Measurements from ENCODE around the gene IVD. TPM values are rescaled to one million over a fixed set of nuclear protein-coding genes. Genes with fewer than 3 reads are reported as not detected.

IVD gene
- total and polyA plus RNA-seq, 2 donors = 18.8 to 28.3 TPM

GRCh38 chr15:40456738-40457137, 51.1 kb downstream of the IVD start:
- peaks cover 25 to 45% of the 10 kb centered on the region in 2 donors for H3K4me1 ChIP-seq (ENCODE audit: control insufficient read depth in 2 of 2, insufficient read depth in 2 of 2, low read length in 2 of 2)
- H3K27me3 ChIP-seq (ENCODE audit: control insufficient read depth in 2 of 2, insufficient read depth in 1 of 2, low read length in 1 of 2) = no peaks in the 10 kb centered on the region

GRCh38 chr15:40458495-40459371, 53.1 kb downstream of the IVD start:
- no peak overlapping the region for H3K4me3 ChIP-seq (ENCODE audit: low read length in 2 of 2)
- no peak for DNase-seq (ENCODE audit: low read depth in 6 of 9, low spot score in 9 of 9)
- H3K27me3 ChIP-seq (ENCODE audit: control insufficient read depth in 2 of 2, insufficient read depth in 1 of 2, low read length in 1 of 2) = no peaks in the 10 kb centered on the region
- H3K4me1 ChIP-seq (ENCODE audit: control insufficient read depth in 2 of 2, insufficient read depth in 2 of 2, low read length in 2 of 2) = peaks cover 12 to 27% of the 10 kb centered on the region in 2 donors
- H3K36me3 ChIP-seq (ENCODE audit: control insufficient read depth in 2 of 2, insufficient read depth in 2 of 2, low read length in 1 of 2) = peaks cover 31 to 33% of the 10 kb centered on the region in 2 donors
- WGBS = 98% methylated on average over 37 of the region's 37 CpGs
- no peaks in the 10 kb centered on the region for H3K9me3 ChIP-seq (ENCODE audit: control insufficient read depth in 2 of 2, insufficient read depth in 1 of 2, low read length in 1 of 2)
- no peak overlapping the region for H3K27ac ChIP-seq (ENCODE audit: low read depth in 1 of 2, low read length in 1 of 2)

More at GRCh38 chr15:40456738-40457137, 51.1 kb downstream of the IVD start:
- H3K27ac ChIP-seq (ENCODE audit: low read depth in 1 of 2, low read length in 1 of 2) = no peak overlapping the region
- WGBS = 92% methylated on average over 4 of the region's 4 CpGs
- H3K36me3 ChIP-seq (ENCODE audit: control insufficient read depth in 2 of 2, insufficient read depth in 2 of 2, low read length in 1 of 2) = peaks cover 20 to 24% of the 10 kb centered on the region in 2 donors
- DNase-seq (ENCODE audit: low read depth in 6 of 9, low spot score in 9 of 9) = no peak
- no peaks in the 10 kb centered on the region for H3K9me3 ChIP-seq (ENCODE audit: control insufficient read depth in 2 of 2, insufficient read depth in 1 of 2, low read length in 1 of 2)
- H3K4me3 ChIP-seq (ENCODE audit: low read length in 2 of 2) = no peak overlapping the region

GRCh38 chr15:40459391-40460015, 53.9 kb downstream of the IVD start:
- Histone ChIP-seq H3K27ac (ENCODE audit: low read depth in 1 of 2, low read length in 1 of 2) (no peak overlapping the region), H3K4me1 (ENCODE audit: control insufficient read depth in 2 of 2, insufficient read depth in 2 of 2, low read length in 2 of 2) (peaks cover 5 to 22% of the 10 kb centered on the region in 2 donors), H3K4me3 (ENCODE audit: low read length in 2 of 2) (no peak overlapping the region), H3K27me3 (ENCODE audit: control insufficient read depth in 2 of 2, insufficient read depth in 1 of 2, low read length in 1 of 2) (no peaks in the 10 kb centered on the region), H3K9me3 (ENCODE audit: control insufficient read depth in 2 of 2, insufficient read depth in 1 of 2, low read length in 1 of 2) (no peaks in the 10 kb centered on the region), H3K36me3 (ENCODE audit: control insufficient read depth in 2 of 2, insufficient read depth in 2 of 2, low read length in 1 of 2) (peaks cover 38 to 41% of the 10 kb centered on the region in 2 donors)
- no peak for DNase-seq (ENCODE audit: low read depth in 6 of 9, low spot score in 9 of 9)
- WGBS = 99% methylated on average over 19 of the region's 19 CpGs

GRCh38 chr15:40460404-40460803, 54.8 kb downstream of the IVD start:
- no peak overlapping the region for H3K4me3 ChIP-seq (ENCODE audit: low read length in 2 of 2)
- 99% methylated on average over 2 of the region's 2 CpGs for WGBS
- no peak overlapping the region for H3K27ac ChIP-seq (ENCODE audit: low read depth in 1 of 2, low read length in 1 of 2)
- no peaks in the 10 kb centered on the region for H3K27me3 ChIP-seq (ENCODE audit: control insufficient read depth in 2 of 2, insufficient read depth in 1 of 2, low read length in 1 of 2)
- H3K36me3 ChIP-seq (ENCODE audit: control insufficient read depth in 2 of 2, insufficient read depth in 2 of 2, low read length in 1 of 2) = peaks cover 45 to 50% of the 10 kb centered on the region in 2 donors
- no peak for DNase-seq (ENCODE audit: low read depth in 6 of 9, low spot score in 9 of 9)
- peaks cover 0 to 13% of the 10 kb centered on the region in 2 donors for H3K4me1 ChIP-seq (ENCODE audit: control insufficient read depth in 2 of 2, insufficient read depth in 2 of 2, low read length in 2 of 2)
- no peaks in the 10 kb centered on the region for H3K9me3 ChIP-seq (ENCODE audit: control insufficient read depth in 2 of 2, insufficient read depth in 1 of 2, low read length in 1 of 2)

GRCh38 chr15:40461958-40462357, 56.4 kb downstream of the IVD start:
- DNase-seq (ENCODE audit: low read depth in 6 of 9, low spot score in 9 of 9) = no peak
- H3K27ac ChIP-seq (ENCODE audit: low read depth in 1 of 2, low read length in 1 of 2) = no peak overlapping the region
- 98% methylated on average over 21 of the region's 21 CpGs for WGBS
- H3K4me3 ChIP-seq (ENCODE audit: low read length in 2 of 2) = no peak overlapping the region
- H3K36me3 ChIP-seq (ENCODE audit: control insufficient read depth in 2 of 2, insufficient read depth in 2 of 2, low read length in 1 of 2) = peaks cover 53 to 63% of the 10 kb centered on the region in 2 donors
- peaks cover 0 to 6% of the 10 kb centered on the region in 2 donors for H3K4me1 ChIP-seq (ENCODE audit: control insufficient read depth in 2 of 2, insufficient read depth in 2 of 2, low read length in 2 of 2)
- H3K9me3 ChIP-seq (ENCODE audit: control insufficient read depth in 2 of 2, insufficient read depth in 1 of 2, low read length in 1 of 2) = no peaks in the 10 kb centered on the region
- H3K27me3 ChIP-seq (ENCODE audit: control insufficient read depth in 2 of 2, insufficient read depth in 1 of 2, low read length in 1 of 2) = no peaks in the 10 kb centered on the region

DNA sequence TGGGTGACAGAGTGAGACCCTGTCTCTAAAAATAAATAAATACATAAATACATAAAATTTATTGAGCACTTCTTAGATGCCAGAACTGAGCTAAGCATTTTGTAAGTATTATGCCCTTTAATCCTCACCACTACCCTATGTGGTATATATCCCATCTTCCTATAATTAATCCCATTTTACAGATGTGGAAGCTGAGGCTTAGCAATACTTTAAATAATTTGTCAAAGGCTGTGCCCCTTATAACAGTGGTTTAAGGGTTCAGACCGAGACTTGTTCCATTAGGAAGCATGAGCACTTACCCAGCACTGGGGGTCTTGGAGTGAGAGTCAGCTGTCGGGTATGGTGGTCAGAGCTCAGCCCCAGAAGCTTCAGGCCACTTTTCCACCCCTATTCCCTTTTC, 57.7 kb downstream of the IVD start:
- WGBS = 99% methylated on average over 2 of the region's 2 CpGs
- H3K27ac ChIP-seq (ENCODE audit: low read depth in 1 of 2, low read length in 1 of 2) = no peak overlapping the region
- no peak for DNase-seq (ENCODE audit: low read depth in 6 of 9, low spot score in 9 of 9)
- no peaks in the 10 kb centered on the region for H3K9me3 ChIP-seq (ENCODE audit: control insufficient read depth in 2 of 2, insufficient read depth in 1 of 2, low read length in 1 of 2)
- H3K4me1 ChIP-seq (ENCODE audit: control insufficient read depth in 2 of 2, insufficient read depth in 2 of 2, low read length in 2 of 2) = peaks cover 0 to 6% of the 10 kb centered on the region in 2 donors
- H3K27me3 ChIP-seq (ENCODE audit: control insufficient read depth in 2 of 2, insufficient read depth in 1 of 2, low read length in 1 of 2) = no peaks in the 10 kb centered on the region
- H3K4me3 ChIP-seq (ENCODE audit: low read length in 2 of 2) = no peak overlapping the region
- H3K36me3 ChIP-seq (ENCODE audit: control insufficient read depth in 2 of 2, insufficient read depth in 2 of 2, low read length in 1 of 2) = peaks cover 53 to 66% of the 10 kb centered on the region in 2 donors

GRCh38 chr15:40463886-40464545, 58.4 kb downstream of the IVD start:
- Histone ChIP-seq H3K4me1 (ENCODE audit: control insufficient read depth in 2 of 2, insufficient read depth in 2 of 2, low read length in 2 of 2) (peaks cover 0 to 9% of the 10 kb centered on the region in 2 donors), H3K9me3 (ENCODE audit: control insufficient read depth in 2 of 2, insufficient read depth in 1 of 2, low read length in 1 of 2) (no peaks in the 10 kb centered on the region), H3K27ac (ENCODE audit: low read depth in 1 of 2, low read length in 1 of 2) (peak overlapping the region in 1 of 2 donors; percentile 28), H3K27me3 (ENCODE audit: control insufficient read depth in 2 of 2, insufficient read depth in 1 of 2, low read length in 1 of 2) (no peaks in the 10 kb centered on the region), H3K4me3 (ENCODE audit: low read length in 2 of 2) (no peak overlapping the region), H3K36me3 (ENCODE audit: control insufficient read depth in 2 of 2, insufficient read depth in 2 of 2, low read length in 1 of 2) (peaks cover 47 to 58% of the 10 kb centered on the region in 2 donors)
- DNase-seq (ENCODE audit: low read depth in 6 of 9, low spot score in 9 of 9) = no peak
- 97% methylated on average over 14 of the region's 14 CpGs for WGBS

DNA sequence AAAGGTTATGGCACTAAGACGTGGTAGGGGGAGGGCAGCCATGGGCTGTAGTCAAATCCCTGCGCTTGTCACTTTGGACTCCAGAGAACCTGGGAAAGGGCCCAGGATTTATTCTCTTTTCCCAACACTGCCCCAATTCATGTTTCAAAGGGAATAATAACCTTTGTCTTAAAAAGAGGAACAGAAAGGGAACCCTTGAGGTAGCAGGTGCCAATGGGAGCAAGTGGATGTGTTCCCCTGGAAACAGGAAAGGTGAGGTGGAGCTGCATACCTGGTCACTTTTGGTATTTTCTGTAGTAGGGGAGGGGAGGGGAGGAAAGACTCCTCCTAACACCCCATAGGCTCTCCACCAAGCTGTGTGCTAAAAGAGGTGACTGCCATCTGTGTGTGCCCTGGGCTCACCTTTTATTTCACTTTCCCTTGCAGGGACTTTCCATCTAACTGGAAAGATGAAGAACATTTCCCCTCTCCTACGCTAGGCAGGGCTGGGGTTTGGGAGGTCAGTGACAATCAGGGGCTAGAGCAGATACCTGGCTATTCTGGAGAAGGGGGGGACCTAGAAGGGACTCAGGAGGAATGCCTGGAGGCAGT, 59.1 kb downstream of the IVD start:
- 96% methylated on average over 3 of the region's 3 CpGs for WGBS
- Histone ChIP-seq H3K27me3 (ENCODE audit: control insufficient read depth in 2 of 2, insufficient read depth in 1 of 2, low read length in 1 of 2) (no peaks in the 10 kb centered on the region), H3K36me3 (ENCODE audit: control insufficient read depth in 2 of 2, insufficient read depth in 2 of 2, low read length in 1 of 2) (peaks cover 41 to 52% of the 10 kb centered on the region in 2 donors), H3K9me3 (ENCODE audit: control insufficient read depth in 2 of 2, insufficient read depth in 1 of 2, low read length in 1 of 2) (no peaks in the 10 kb centered on the region), H3K27ac (ENCODE audit: low read depth in 1 of 2, low read length in 1 of 2) (peak overlapping the region in 1 of 2 donors; percentile 33), H3K4me1 (ENCODE audit: control insufficient read depth in 2 of 2, insufficient read depth in 2 of 2, low read length in 2 of 2) (peaks cover 0 to 9% of the 10 kb centered on the region in 2 donors), H3K4me3 (ENCODE audit: low read length in 2 of 2) (no peak overlapping the region)
- DNase-seq (ENCODE audit: low read depth in 6 of 9, low spot score in 9 of 9) = no peak

Measured in thymus (tissue), 11 donors.